ENCODE measurements around the gene SENP2. TPM values are rescaled to one million over a fixed set of nuclear protein-coding genes. Genes with fewer than 3 reads are reported as not detected.
A peak's percentile ranks its signal among the peaks of the same experiment; 100 is the strongest.

SENP2 gene
- total RNA-seq, 4 donors from 2014 or later = 27.5 to 84.9 (median 28.9) TPM

DNA sequence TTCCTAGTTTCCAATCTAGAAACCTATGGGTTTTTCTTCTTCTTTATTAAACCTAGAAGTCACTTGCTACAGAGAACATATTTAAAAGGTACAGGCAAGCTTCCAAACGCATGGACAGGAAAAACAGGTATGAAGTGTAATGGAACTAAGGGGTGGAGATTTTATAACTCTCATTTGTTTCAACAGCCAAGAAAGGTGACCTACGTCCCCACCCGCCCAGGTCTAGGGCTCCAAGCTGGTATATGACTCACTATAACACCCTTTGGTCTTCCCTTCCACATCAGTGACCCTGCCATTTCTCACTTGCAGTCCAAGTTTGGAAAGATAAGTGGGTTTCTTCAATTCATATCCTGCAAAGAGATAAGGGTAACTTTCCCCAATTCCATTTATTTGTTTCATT is 27.7 kb upstream of the SENP2 start:
- Histone ChIP-seq H3K27me3 (no peaks in the 10 kb centered on the region), H3K4me1 (peaks cover 0 to 11% (median 0%) of the 10 kb centered on the region in 4 donors), H3K27ac (peak overlapping the region in 1 of 4 donors; percentile 37), H3K36me3 (no peaks in the 10 kb centered on the region), H3K4me3 (no peak overlapping the region), H3K9me3 (no peaks in the 10 kb centered on the region)
- TF ChIP-seq POLR2A (IDR thresholded peaks at IDR 0.05) (no peak), EP300 (IDR thresholded peaks at IDR 0.05) (no peak)
- 82 to 90% methylated on average over 3 of the region's 3 CpGs for WGBS, 2 donors
- no peak for DNase-seq (ENCODE audit: low spot score in 2 of 2)

DNA sequence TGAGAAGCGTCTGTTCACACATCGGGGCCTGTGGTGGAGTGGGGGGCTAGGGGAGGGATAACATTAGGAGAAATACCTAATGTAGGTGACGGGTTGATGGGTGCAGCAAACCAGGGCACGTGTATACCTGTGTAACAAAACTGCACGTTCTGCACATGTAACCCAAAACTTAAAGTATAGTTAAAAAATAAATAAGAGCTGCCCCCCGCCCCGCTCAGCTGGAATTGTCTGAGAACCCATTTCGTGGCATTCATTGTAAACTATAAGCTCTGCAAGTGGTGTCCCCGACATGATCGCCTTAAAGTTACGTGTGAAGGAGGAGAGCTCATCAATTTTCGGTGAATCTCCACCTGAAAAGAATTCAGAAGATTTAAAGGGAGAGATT is 26.4 kb upstream of the SENP2 start:
- TF ChIP-seq POLR2A (IDR thresholded peaks at IDR 0.05) (no peak), EP300 (IDR thresholded peaks at IDR 0.05) (no peak)
- TF ChIP-seq, protein P1, sequence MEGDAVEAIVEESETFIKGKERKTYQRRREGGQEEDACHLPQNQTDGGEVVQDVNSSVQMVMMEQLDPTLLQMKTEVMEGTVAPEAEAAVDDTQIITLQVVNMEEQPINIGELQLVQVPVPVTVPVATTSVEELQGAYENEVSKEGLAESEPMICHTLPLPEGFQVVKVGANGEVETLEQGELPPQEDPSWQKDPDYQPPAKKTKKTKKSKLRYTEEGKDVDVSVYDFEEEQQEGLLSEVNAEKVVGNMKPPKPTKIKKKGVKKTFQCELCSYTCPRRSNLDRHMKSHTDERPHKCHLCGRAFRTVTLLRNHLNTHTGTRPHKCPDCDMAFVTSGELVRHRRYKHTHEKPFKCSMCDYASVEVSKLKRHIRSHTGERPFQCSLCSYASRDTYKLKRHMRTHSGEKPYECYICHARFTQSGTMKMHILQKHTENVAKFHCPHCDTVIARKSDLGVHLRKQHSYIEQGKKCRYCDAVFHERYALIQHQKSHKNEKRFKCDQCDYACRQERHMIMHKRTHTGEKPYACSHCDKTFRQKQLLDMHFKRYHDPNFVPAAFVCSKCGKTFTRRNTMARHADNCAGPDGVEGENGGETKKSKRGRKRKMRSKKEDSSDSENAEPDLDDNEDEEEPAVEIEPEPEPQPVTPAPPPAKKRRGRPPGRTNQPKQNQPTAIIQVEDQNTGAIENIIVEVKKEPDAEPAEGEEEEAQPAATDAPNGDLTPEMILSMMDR (IDR thresholded peaks at IDR 0.05) = no peak
- DNase-seq (ENCODE audit: low spot score in 2 of 2) = no peak
- no peaks in the 10 kb centered on the region for H3K27me3 ChIP-seq
- no peak overlapping the region for H3K4me3 ChIP-seq
- WGBS, 2 donors = 81 to 84% methylated on average over 12 of the region's 12 CpGs
- H3K9me3 ChIP-seq = no peaks in the 10 kb centered on the region
- H3K4me1 ChIP-seq = peaks cover 0 to 11% (median 0%) of the 10 kb centered on the region in 4 donors
- no peaks in the 10 kb centered on the region for H3K36me3 ChIP-seq
- H3K27ac ChIP-seq = no peak overlapping the region

DNA sequence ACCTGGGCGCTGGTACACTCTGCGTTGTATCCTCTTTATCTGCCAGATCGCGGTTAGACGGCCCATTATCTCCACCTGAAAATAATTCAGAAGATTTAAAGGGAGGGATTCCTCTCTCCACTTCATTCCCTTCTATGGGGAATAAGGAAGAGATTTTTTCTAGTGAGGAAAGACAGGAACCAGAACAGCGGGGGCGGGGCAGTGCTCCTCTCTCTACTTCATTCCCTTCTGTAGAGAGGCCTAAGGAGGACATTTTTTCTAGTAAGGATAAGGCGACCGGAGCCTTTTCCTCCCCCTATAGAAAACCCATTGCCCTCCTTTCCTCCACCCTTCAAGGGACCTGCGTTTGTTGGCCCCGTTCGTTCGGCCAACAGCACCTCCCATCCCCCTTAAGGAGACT is 25.4 kb upstream of the SENP2 start:
- WGBS, 2 donors = 90 to 93% methylated on average over 13 of the region's 13 CpGs
- no peaks in the 10 kb centered on the region for H3K9me3 ChIP-seq
- no peak for DNase-seq (ENCODE audit: low spot score in 2 of 2)

DNA sequence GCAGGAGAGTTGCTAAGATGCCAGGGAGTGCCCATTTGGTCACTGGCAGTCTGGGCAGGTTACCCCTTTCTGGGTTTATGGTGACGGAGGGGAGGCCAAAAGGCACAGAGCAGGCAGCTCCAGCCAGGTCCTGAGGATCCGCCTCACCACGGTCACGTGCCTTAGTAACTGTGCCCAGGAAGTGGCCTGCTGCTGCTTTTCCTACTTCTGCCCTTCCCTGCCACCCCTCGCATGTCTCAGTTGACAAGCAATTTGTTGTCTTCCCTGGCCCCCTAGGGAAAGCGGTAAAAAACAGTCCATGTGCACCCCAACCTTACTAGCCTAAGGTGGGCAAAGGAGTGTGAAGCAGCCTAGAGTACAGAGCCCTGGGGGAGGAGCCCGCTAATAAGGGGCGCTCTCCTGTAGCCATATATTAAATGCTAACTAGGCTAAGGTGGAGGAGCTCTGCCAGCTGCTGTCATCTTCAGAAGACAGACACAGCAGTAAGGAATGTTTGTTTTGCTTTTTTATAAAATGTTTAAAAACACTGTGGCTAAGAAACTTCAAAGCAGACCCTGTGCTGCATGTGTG is 24.6 kb upstream of the SENP2 start:
- H3K4me3 ChIP-seq = no peak overlapping the region
- no peaks in the 10 kb centered on the region for H3K36me3 ChIP-seq
- peaks cover 0 to 11% (median 0%) of the 10 kb centered on the region in 4 donors for H3K4me1 ChIP-seq
- DNase-seq (ENCODE audit: low spot score in 2 of 2) = no peak
- peak overlapping the region in 2 of 4 donors; percentile 11 to 28 for H3K27ac ChIP-seq
- no peaks in the 10 kb centered on the region for H3K9me3 ChIP-seq
- no peak for TF ChIP-seq EP300 (IDR thresholded peaks at IDR 0.05)
- TF ChIP-seq, protein P1 (IDR thresholded peaks at IDR 0.05) = no peak
- TF ChIP-seq POLR2A (IDR thresholded peaks at IDR 0.05) = no peak
- 68 to 69% methylated on average over 8 of the region's 8 CpGs for WGBS, 2 donors
- no peaks in the 10 kb centered on the region for H3K27me3 ChIP-seq

More for the DNA sequence above, 25.4 kb upstream of the SENP2 start:
- Histone ChIP-seq H3K36me3 (no peaks in the 10 kb centered on the region), H3K27me3 (no peaks in the 10 kb centered on the region), H3K4me3 (no peak overlapping the region), H3K4me1 (peaks cover 0 to 11% (median 0%) of the 10 kb centered on the region in 4 donors), H3K27ac (no peak overlapping the region)
- TF ChIP-seq POLR2A (IDR thresholded peaks at IDR 0.05) = no peak
- TF ChIP-seq EP300 (IDR thresholded peaks at IDR 0.05) = no peak
- TF ChIP-seq, protein P1 (IDR thresholded peaks at IDR 0.05) = no peak

DNA sequence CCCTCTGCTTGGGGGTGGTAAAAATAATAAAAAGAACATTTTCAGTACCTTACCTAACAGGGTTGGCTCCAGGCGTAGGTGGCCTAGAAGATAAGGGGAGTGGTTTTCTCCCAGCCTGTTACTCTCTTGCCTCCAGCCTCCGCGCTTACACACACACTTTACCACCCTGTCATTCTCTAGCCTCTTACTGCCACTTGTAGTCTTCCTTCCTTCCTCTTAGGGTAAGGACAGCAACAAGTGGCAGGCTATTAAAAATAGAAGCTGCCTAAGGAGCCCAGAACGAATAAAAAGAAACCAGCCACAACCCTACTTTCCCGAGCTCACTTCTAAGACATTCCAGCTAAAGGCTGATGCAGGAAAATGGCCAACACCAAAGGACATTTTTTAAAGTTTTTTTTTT is 24.1 kb upstream of the SENP2 start:
- no peak for TF ChIP-seq POLR2A (IDR thresholded peaks at IDR 0.05)
- no peaks in the 10 kb centered on the region for H3K27me3 ChIP-seq
- no peaks in the 10 kb centered on the region for H3K9me3 ChIP-seq
- H3K4me1 ChIP-seq = peaks cover 0 to 11% (median 0%) of the 10 kb centered on the region in 4 donors
- no peak overlapping the region for H3K4me3 ChIP-seq
- 48 to 50% methylated on average over 5 of the region's 5 CpGs for WGBS, 2 donors
- H3K36me3 ChIP-seq = no peaks in the 10 kb centered on the region
- peak overlapping the region in 1 of 4 donors; percentile 28 for H3K27ac ChIP-seq
- no peak for DNase-seq (ENCODE audit: low spot score in 2 of 2)

DNA sequence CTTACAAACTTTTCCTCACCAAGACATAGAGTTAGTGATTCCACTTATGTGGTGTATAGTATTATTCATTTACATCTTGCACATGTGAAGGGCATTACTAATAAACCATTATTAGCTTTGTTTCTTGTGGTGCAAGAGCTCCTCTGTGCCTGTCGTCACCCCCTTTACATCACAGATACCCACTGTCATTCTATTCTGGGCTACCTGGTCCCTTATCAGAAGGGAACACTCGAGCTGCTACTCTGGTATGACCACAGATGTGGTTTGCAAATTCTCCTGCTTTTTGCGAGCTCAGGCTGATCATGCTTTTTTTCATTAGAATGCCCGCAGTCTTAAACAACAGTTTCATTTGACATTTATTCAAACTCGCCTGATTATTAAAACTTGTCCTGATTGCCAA is 13.9 kb upstream of the SENP2 start:
- Histone ChIP-seq H3K9me3 (peaks cover 0 to 4% (median 0%) of the 10 kb centered on the region in 4 donors), H3K27ac (no peak overlapping the region), H3K4me3 (no peak overlapping the region), H3K27me3 (no peaks in the 10 kb centered on the region), H3K4me1 (peaks cover 0 to 3% (median 0%) of the 10 kb centered on the region in 4 donors), H3K36me3 (no peaks in the 10 kb centered on the region)
- TF ChIP-seq POLR2A (IDR thresholded peaks at IDR 0.05) (no peak), EP300 (IDR thresholded peaks at IDR 0.05) (no peak)
- TF ChIP-seq, protein P1 (IDR thresholded peaks at IDR 0.05) = no peak
- DNase-seq (ENCODE audit: low spot score in 2 of 2) = no peak
- 80 to 88% methylated on average over 5 of the region's 5 CpGs for WGBS, 2 donors

All from tibial nerve (tissue), 4 donors.